H1 (cell line): ENCODE results near the gene TBC1D16. TPM values are rescaled to one million over a fixed set of nuclear protein-coding genes. Genes with fewer than 3 reads are reported as not detected.

Experiments
- CTCF ChIA-PET: fragments of 300-600 bp; sonication (Branson Sonifier 250); formaldehyde crosslinking; loops from one replicate; lab custom pipeline; 2021; ENCODE audit not compliant: partially characterized antibody; lab: Charles Lee
- POLR2A ChIA-PET: fragments of 300-600 bp; sonication (Branson Sonifier 250); formaldehyde crosslinking; loops from one replicate; lab custom pipeline; 2021; ENCODE audit warnings: inconsistent platforms; ENCODE audit not compliant: partially characterized antibody; lab: Charles Lee
- DNase-seq, 2 experiments: peaks; one replicate each; pipeline versions ENCODE4 v3.0.0 to v3.0.0-alpha.2; 2010 to 2022; ENCODE audit warnings: low spot score in 2 of 2, low read depth in 1 of 2, mixed read lengths in 1 of 2
- FAIRE-seq: peaks from 2 replicates; lab custom pipeline; 2011; peaks lifted over from hg19 to GRCh38; lab: Jason Lieb, UNC
- H2AFZ ChIP-seq: 2 replicates; pipeline ENCODE4 v1.8.1; 2012; ENCODE audit warnings: low read length, inconsistent platforms
- H2AK5ac ChIP-seq: 2 replicates; pipeline ENCODE4 v1.6.1; 2013; ENCODE audit warnings: low read depth, low read length
- H2BK120ac ChIP-seq: replicated peaks from 2 replicates; pipeline ENCODE3; 2013; ENCODE audit warnings: low read depth, low read length, inconsistent platforms
- H2BK12ac ChIP-seq: 2 replicates; pipeline ENCODE4 v1.6.1; 2013; ENCODE audit warnings: low read depth, low read length
- H2BK15ac ChIP-seq: 2 replicates; pipeline ENCODE4 v1.6.1; 2013; ENCODE audit warnings: low read length
- H2BK20ac ChIP-seq: 2 replicates; pipeline ENCODE4 v1.6.1; 2013; ENCODE audit warnings: low read length
- H2BK5ac ChIP-seq: 2 replicates; pipeline ENCODE4 v1.6.1; 2013; ENCODE audit warnings: low read depth, low read length
- H3K14ac ChIP-seq: 2 replicates; pipeline ENCODE4 v1.6.1; 2013; ENCODE audit warnings: inconsistent platforms; ENCODE audit not compliant: insufficient read length
- H3K18ac ChIP-seq: 2 replicates; pipeline ENCODE4 v1.6.1; 2013; ENCODE audit warnings: low read length; ENCODE audit errors: extremely low read depth
- H3K23ac ChIP-seq: 2 replicates; pipeline ENCODE4 v1.6.1; 2013; ENCODE audit warnings: inconsistent platforms; ENCODE audit not compliant: insufficient read length
- H3K23me2 ChIP-seq: 2 replicates; pipeline ENCODE4 v1.6.1; 2013; ENCODE audit warnings: low read depth, low read length
- H3K27ac ChIP-seq: 2 replicates; pipeline ENCODE4 v1.6.1; 2011; ENCODE audit warnings: low read depth, low read length, inconsistent platforms
- H3K27me3 ChIP-seq, 4 experiments: replicated peaks in 1 of 4; 1 replicate in 1 of 4; 2 replicates in 3 of 4; pipeline versions ENCODE4 v1.6.1 to v1.8.1; 2011 to 2013; ENCODE audit warnings: low read length in 3 of 4, mild to moderate bottlenecking in 3 of 4, inconsistent platforms in 2 of 4, mixed read lengths in 2 of 4, moderate library complexity in 1 of 4; ENCODE audit not compliant: control insufficient read depth in 3 of 4, insufficient read depth in 3 of 4; ENCODE audit errors: extremely low read depth in 1 of 4
- H3K36me3 ChIP-seq, 4 experiments: 2 replicates each; pipeline versions ENCODE4 v1.6.1 to v1.8.1; 2011 to 2013; ENCODE audit warnings: mild to moderate bottlenecking in 4 of 4, low read length in 3 of 4, moderate library complexity in 2 of 4, control low read depth in 1 of 4, inconsistent platforms in 1 of 4; ENCODE audit not compliant: insufficient read depth in 4 of 4, control insufficient read depth in 2 of 4
- H3K4ac ChIP-seq: replicated peaks from 2 replicates; pipeline ENCODE3; 2013; ENCODE audit warnings: low read length, low read depth, mixed read lengths, inconsistent platforms; ENCODE audit not compliant: insufficient read length
- H3K4me1 ChIP-seq, 4 experiments: replicated peaks in 1 of 4; 1 replicate in 1 of 4; 2 replicates in 3 of 4; pipeline versions ENCODE4 v1.6.1 to v1.8.1; 2011 to 2013; ENCODE audit warnings: low read length in 3 of 4, inconsistent platforms in 2 of 4, mixed read lengths in 1 of 4; ENCODE audit not compliant: insufficient read depth in 4 of 4, control insufficient read depth in 3 of 4
- H3K4me2 ChIP-seq, 2 experiments: 2 replicates each; pipeline versions ENCODE4 v1.6.1 to v1.8.1; 2011 to 2013; ENCODE audit warnings: low read depth in 2 of 2, low read length in 2 of 2, control low read depth in 1 of 2, inconsistent platforms in 1 of 2, mild to moderate bottlenecking in 1 of 2; ENCODE audit not compliant: insufficient read depth in 1 of 2
- H3K4me3 ChIP-seq, 4 experiments: fragments of 200-600, 300-600 bp in 1 of 4; sonication (generic), shearing (Covaris generic), sonication (Bioruptor Twin) in 1 of 4; 2 replicates each; pipeline versions ENCODE4 v1.5.1 to v1.8.1; 2011 to 2016; ENCODE audit warnings: low read length in 4 of 4, low read depth in 3 of 4, control low read depth in 2 of 4, inconsistent platforms in 2 of 4, mild to moderate bottlenecking in 2 of 4, mixed read lengths in 1 of 4, moderate library complexity in 1 of 4; ENCODE audit not compliant: insufficient read depth in 2 of 4; ENCODE audit errors: extremely low read depth in 1 of 4
- H3K56ac ChIP-seq: replicated peaks from 2 replicates; pipeline ENCODE3; 2013; ENCODE audit warnings: low read depth, mild to moderate bottlenecking, mixed read lengths, low read length, inconsistent platforms; ENCODE audit not compliant: insufficient read length
- H3K79me1 ChIP-seq: 2 replicates; pipeline ENCODE4 v1.6.1; 2013; ENCODE audit warnings: low read depth, low read length, control low read depth
- H3K79me2 ChIP-seq, 2 experiments: 2 replicates each; pipeline versions ENCODE4 v1.6.1 to v1.8.1; 2012 to 2013; ENCODE audit warnings: low read length in 2 of 2, mild to moderate bottlenecking in 2 of 2, inconsistent platforms in 1 of 2; ENCODE audit not compliant: insufficient read depth in 2 of 2, control insufficient read depth in 1 of 2
- H3K9ac ChIP-seq, 4 experiments: replicated peaks in 1 of 4; 1 replicate in 1 of 4; 2 replicates in 3 of 4; pipeline versions ENCODE4 v1.6.1 to v1.8.1; 2011 to 2013; ENCODE audit warnings: low read depth in 3 of 4, low read length in 3 of 4, control low read depth in 2 of 4, mild to moderate bottlenecking in 2 of 4, moderate library complexity in 2 of 4, inconsistent platforms in 1 of 4; ENCODE audit errors: extremely low read depth in 1 of 4
- H3K9me3 ChIP-seq, 2 experiments: 2 replicates each; pipeline versions ENCODE4 v1.6.1 to v1.8.1; 2012 to 2013; ENCODE audit warnings: mild to moderate bottlenecking in 2 of 2, moderate library complexity in 2 of 2, control low read depth in 1 of 2, inconsistent platforms in 1 of 2, low read depth in 1 of 2, low read length in 1 of 2, mixed read lengths in 1 of 2; ENCODE audit not compliant: insufficient read depth in 2 of 2
- H4K20me1 ChIP-seq, 2 experiments: replicated peaks in 1 of 2; 2 replicates each; pipeline versions ENCODE3 to v1.8.1; 2011 to 2013; ENCODE audit warnings: inconsistent platforms in 2 of 2, low read length in 2 of 2, mild to moderate bottlenecking in 1 of 2; ENCODE audit not compliant: insufficient read depth in 2 of 2, control insufficient read depth in 1 of 2
- H4K5ac ChIP-seq: 2 replicates; pipeline ENCODE4 v1.6.1; 2013; ENCODE audit warnings: low read length, low read depth, mixed read lengths, inconsistent platforms; ENCODE audit not compliant: insufficient read length
- H4K8ac ChIP-seq: 2 replicates; pipeline ENCODE4 v1.8.0; 2013; ENCODE audit warnings: mild to moderate bottlenecking, moderate library complexity, low read length, inconsistent platforms; ENCODE audit not compliant: insufficient read depth; ENCODE audit errors: extremely low read depth
- H4K91ac ChIP-seq: replicated peaks from 2 replicates; pipeline ENCODE3; 2013; ENCODE audit warnings: low read length, mixed read lengths, inconsistent platforms; ENCODE audit not compliant: insufficient read length
- TBP ChIP-seq: IDR thresholded peaks from 2 replicates; pipeline ENCODE4 v1.6.1; 2011; ENCODE audit warnings: low read depth, low read length, improper control_type of control experiment
- WGBS, 2 experiments: shearing (Covaris generic) in 1 of 2; methylation state at CpG; one replicate each; pipeline versions ENCODE4 v1.1.6 to v1.1.7; 2013 to 2015; ENCODE audit warnings: low lambda C conversion rate in 2 of 2, mixed read lengths in 2 of 2, inconsistent platforms in 1 of 2, low coverage in 1 of 2, missing lambda C conversion rate in 1 of 2; ENCODE audit not compliant: insufficient replicate concordance in 2 of 2, insufficient coverage in 1 of 2, insufficient read length in 1 of 2; ENCODE audit errors: extremely low coverage in 1 of 2, missing lambda C conversion rate in 1 of 2; 5-methylcytosine and 5-hydroxymethylcytosine counted together
- polyA plus RNA-seq, 7 experiments: library from polyadenylated mRNA; depleted of rRNA in 3 of 7; stranded (reverse) in 5 of 7; unstranded in 2 of 7; fragments of >200 nt in 5 of 7; fragments of 200-250 nt in 2 of 7; gene quantifications; 1 replicate in 5 of 7; 2 replicates in 1 of 7; 4 replicates in 1 of 7; pipeline versions ENCODE4 v1.2.1 to v1.2.3, GENCODE V29; 2011 to 2013; ENCODE audit warnings: missing spikeins in 2 of 7, mixed read lengths in 2 of 7
- total RNA-seq: library from RNA; stranded (reverse); fragmentation: NEBNext Ultra II Directional; extraction: Animal tissue kit (Norgen Biotek cat#: 25700); gene quantifications from 2 replicates; pipeline ENCODE4 v1.2.1, GENCODE V29; 2021

The TBC1D16 gene
- total and polyA plus RNA-seq, 2 of the 8 experiments (the other 6 are each of a cell fraction or from before 2014, with no cell fraction given), result 21.1 to 109 TPM

DNA sequence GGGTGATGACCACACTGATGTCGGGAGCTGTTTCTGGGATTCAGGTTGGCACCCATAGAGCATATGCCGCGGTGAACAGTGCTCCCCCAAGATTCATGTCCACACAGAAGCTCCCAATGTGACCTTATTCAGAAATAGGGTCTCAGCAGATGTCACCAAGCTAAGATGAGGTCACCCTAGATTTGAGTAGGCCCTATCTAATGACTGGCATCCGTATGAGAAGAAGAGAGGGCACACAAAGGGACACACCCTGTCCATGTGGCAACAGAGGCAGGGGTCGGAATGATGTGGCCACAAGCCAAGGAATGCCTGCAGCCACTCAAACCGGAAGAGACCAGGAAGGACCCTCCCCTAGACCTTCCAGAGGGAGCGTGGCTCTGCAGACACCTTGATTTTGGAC, 35.5 kb downstream of the TBC1D16 start:
- no peak overlapping the region for H2BK15ac ChIP-seq
- H3K36me3 ChIP-seq, result peaks cover 0 to 11% (median 1%) of the 10 kb centered on the region in 4 experiments; a peak in 2 of 8 replicates
- no peak overlapping the region for H3K9ac ChIP-seq
- H3K4me3 ChIP-seq, result no peak overlapping the region
- H4K5ac ChIP-seq, result no peak overlapping the region
- H2BK20ac ChIP-seq, result no peak overlapping the region
- peaks cover 2 to 6% of the 10 kb centered on the region in 2 experiments for H4K20me1 ChIP-seq
- H3K4me1 ChIP-seq, result no peaks in the 10 kb centered on the region
- no peak overlapping the region for H2AFZ ChIP-seq
- H4K8ac ChIP-seq, result no peak overlapping the region
- no peak overlapping the region for H4K91ac ChIP-seq
- H3K23me2 ChIP-seq, result no peaks in the 10 kb centered on the region
- H3K23ac ChIP-seq, result no peak overlapping the region
- no peak for TF ChIP-seq TBP
- H3K27me3 ChIP-seq, result no peaks in the 10 kb centered on the region
- H3K9me3 ChIP-seq, result no peaks in the 10 kb centered on the region; a peak in 1 of 4 replicates
- no peak overlapping the region for H3K18ac ChIP-seq
- no peak for FAIRE-seq
- H2BK5ac ChIP-seq, result no peak overlapping the region
- H3K14ac ChIP-seq, result no peak overlapping the region
- POLR2A ChIA-PET, result interaction anchor here (0.6 to 1.2 kb wide), 2 partner anchors 14 to 162 kb away, joined by 3 to 5 read pairs; no protein-coding TSS in a partner anchor
- no peak for DNase-seq
- no peak overlapping the region for H3K27ac ChIP-seq
- no peak overlapping the region for H3K56ac ChIP-seq
- no peak overlapping the region for H3K4ac ChIP-seq
- no peak overlapping the region for H2BK120ac ChIP-seq
- H3K4me2 ChIP-seq, result no peak overlapping the region
- H2BK12ac ChIP-seq, result no peak overlapping the region
- peaks cover 0 to 5% of the 10 kb centered on the region in 2 experiments; a peak in 1 of 4 replicates for H3K79me2 ChIP-seq
- 93% methylated on average over 7 of the region's 7 CpGs; no CpG with 5 or more reads in 1 of the 2 experiments for WGBS, 2 experiments
- no peak overlapping the region for H2AK5ac ChIP-seq
- CTCF ChIA-PET, result interaction anchor here (0.8 to 1.4 kb wide), 3 partner anchors 9 to 183 kb away, joined by 3 to 8 read pairs (median 6); no protein-coding TSS in a partner anchor
- H3K79me1 ChIP-seq, result peaks cover 4% of the 10 kb centered on the region; the same call in 1 of the 2 replicates
